Caco-2 (cell line): ENCODE data around the gene CXCL12. TPM values are rescaled to one million over a fixed set of nuclear protein-coding genes. Genes with fewer than 3 reads are reported as not detected.

Source experiments
- BruUV-seq: library from RNA; stranded (reverse); fragments of 400-500 nt; replicated peaks from 2 replicates; lab custom pipeline; 2021; lab: Mats Ljungman, UMichigan
- CTCF ChIA-PET: fragments of 300-600 bp; sonication (Branson Sonifier 250); formaldehyde crosslinking; loops from one replicate; lab custom pipeline; 2022; ENCODE audit warnings: antibody characterized with exemption; lab: Charles Lee
- POLR2A ChIA-PET: fragments of 300-600 bp; sonication (Branson Sonifier 250); formaldehyde crosslinking; loops from one replicate; lab custom pipeline; 2022; ENCODE audit warnings: antibody characterized with exemption; lab: Charles Lee
- DNase-seq, 2 experiments: peaks; one replicate each; pipeline versions ENCODE4 v3.0.0 to v3.0.0-alpha.2; 2020 to 2022
- H3K27me3 ChIP-seq: replicated peaks from 2 replicates; pipeline ENCODE4 v1.6.0; 2011; ENCODE audit warnings: low read length; ENCODE audit not compliant: control insufficient read depth, insufficient read depth
- H3K36me3 ChIP-seq: 2 replicates; pipeline ENCODE4 v1.5.1; 2011; ENCODE audit warnings: low read length; ENCODE audit not compliant: control insufficient read depth, insufficient read depth
- H3K4me1 ChIP-seq: fragments of 250-450 bp; sonication (Bioruptor Pico); 2 replicates; pipeline ENCODE4 v1.5.1; 2020; ENCODE audit warnings: mild to moderate bottlenecking
- H3K4me3 ChIP-seq: 2 replicates; pipeline ENCODE4 v1.5.1; 2011; ENCODE audit warnings: low read depth, mild to moderate bottlenecking, control low read depth, low read length
- H3K9me3 ChIP-seq: fragments of 250-450 bp; sonication (Bioruptor Pico); 2 replicates; pipeline ENCODE4 v1.5.1; 2020; ENCODE audit warnings: mild to moderate bottlenecking, moderate library complexity
- H3K27ac Mint-ChIP-seq: one replicate; pipeline ENCODE4 v1.8.0; 2022; ENCODE audit warnings: mixed read lengths; ENCODE audit not compliant: unreplicated experiment
- H3K27me3 Mint-ChIP-seq: one replicate; pipeline ENCODE4 v1.8.0; 2022; ENCODE audit warnings: mixed read lengths; ENCODE audit not compliant: insufficient read depth, unreplicated experiment
- H3K36me3 Mint-ChIP-seq: one replicate; pipeline ENCODE4 v1.8.0; 2022; ENCODE audit warnings: mild to moderate bottlenecking, mixed read lengths; ENCODE audit not compliant: insufficient read depth, unreplicated experiment
- H3K4me1 Mint-ChIP-seq: one replicate; pipeline ENCODE4 v1.8.0; 2022; ENCODE audit warnings: low read depth, mixed read lengths; ENCODE audit not compliant: unreplicated experiment
- H3K4me3 Mint-ChIP-seq: one replicate; pipeline ENCODE4 v1.8.0; 2022; ENCODE audit warnings: mild to moderate bottlenecking, moderate library complexity, mixed read lengths; ENCODE audit not compliant: unreplicated experiment
- H3K9me3 Mint-ChIP-seq: one replicate; pipeline ENCODE4 v1.8.0; 2022; ENCODE audit warnings: mixed read lengths; ENCODE audit not compliant: unreplicated experiment
- intact Hi-C: fragments of 100-400 bp; cut with micrococcal nuclease; formaldehyde crosslinking; loops from one replicate; pipeline ENCODE4 v1.10.0; 2022; ENCODE audit not compliant: unreplicated experiment
- total RNA-seq: library from RNA; stranded (reverse); gene quantifications from 2 replicates; pipeline ENCODE4 v1.2.3, GENCODE V29; 2022
- TF ChIP-seq, protein P1 (sequence below), 2 experiments: fragments of 200-600 bp in 1 of 2; IDR thresholded peaks; 1 replicate in 1 of 2; 2 replicates in 1 of 2; pipeline versions ENCODE4 v1.5.1 to v1.8.0; 2011 to 2022; ENCODE audit warnings: antibody characterized with exemption in 1 of 2, control low read depth in 1 of 2, inconsistent platforms in 1 of 2, low read depth in 1 of 2, low read length in 1 of 2, mild to moderate bottlenecking in 1 of 2, moderate library complexity in 1 of 2; ENCODE audit not compliant: insufficient read depth in 1 of 2, severe bottlenecking in 1 of 2, unreplicated experiment in 1 of 2

CXCL12 gene
- total RNA-seq, 1 experiment from 2014 or later = 0.27 TPM

GRCh38 chr10:44392420-44392819 is 7.5 kb upstream of the CXCL12 start:
- Mint-ChIP-seq H3K27me3 (peaks cover 17% of the 10 kb centered on the region), H3K36me3 (no peaks in the 10 kb centered on the region), H3K4me1 (no peaks in the 10 kb centered on the region), H3K4me3 (no peak overlapping the region), H3K9me3 (no peaks in the 10 kb centered on the region), H3K27ac (no peak overlapping the region)
- no peaks in the 10 kb centered on the region for H3K9me3 ChIP-seq
- TF ChIP-seq, protein P1, sequence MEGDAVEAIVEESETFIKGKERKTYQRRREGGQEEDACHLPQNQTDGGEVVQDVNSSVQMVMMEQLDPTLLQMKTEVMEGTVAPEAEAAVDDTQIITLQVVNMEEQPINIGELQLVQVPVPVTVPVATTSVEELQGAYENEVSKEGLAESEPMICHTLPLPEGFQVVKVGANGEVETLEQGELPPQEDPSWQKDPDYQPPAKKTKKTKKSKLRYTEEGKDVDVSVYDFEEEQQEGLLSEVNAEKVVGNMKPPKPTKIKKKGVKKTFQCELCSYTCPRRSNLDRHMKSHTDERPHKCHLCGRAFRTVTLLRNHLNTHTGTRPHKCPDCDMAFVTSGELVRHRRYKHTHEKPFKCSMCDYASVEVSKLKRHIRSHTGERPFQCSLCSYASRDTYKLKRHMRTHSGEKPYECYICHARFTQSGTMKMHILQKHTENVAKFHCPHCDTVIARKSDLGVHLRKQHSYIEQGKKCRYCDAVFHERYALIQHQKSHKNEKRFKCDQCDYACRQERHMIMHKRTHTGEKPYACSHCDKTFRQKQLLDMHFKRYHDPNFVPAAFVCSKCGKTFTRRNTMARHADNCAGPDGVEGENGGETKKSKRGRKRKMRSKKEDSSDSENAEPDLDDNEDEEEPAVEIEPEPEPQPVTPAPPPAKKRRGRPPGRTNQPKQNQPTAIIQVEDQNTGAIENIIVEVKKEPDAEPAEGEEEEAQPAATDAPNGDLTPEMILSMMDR (IDR thresholded peaks at IDR 0.05; ENCODE audit: insufficient read depth in 1 of 2, low read depth in 1 of 2, low read length in 1 of 2, severe bottlenecking in 1 of 2, unreplicated experiment in 1 of 2) = no peak
- no TSS peak for BruUV-seq
- H3K36me3 ChIP-seq = no peaks in the 10 kb centered on the region
- no peak overlapping the region for H3K4me3 ChIP-seq
- 0 out of 2 replicates have a peak, but pooled peaks cover 7% of the 10 kb centered on the region for H3K4me1 ChIP-seq
- intact Hi-C loops = loop anchor here (10.0 kb wide), 1 partner anchor 192 kb away; no protein-coding TSS in a partner anchor
- DNase-seq = no peak
- ChIA-PET POLR2A (no interaction called here), CTCF (interaction anchor here (0.6 kb wide), 1 partner anchor 471 kb away, joined by 3 read pairs; no protein-coding TSS in a partner anchor)
- no peaks in the 10 kb centered on the region for H3K27me3 ChIP-seq

GRCh38 chr10:44391981-44392380 is 7.1 kb upstream of the CXCL12 start:
- no TSS peak for BruUV-seq
- Histone ChIP-seq H3K36me3 (no peaks in the 10 kb centered on the region), H3K9me3 (no peaks in the 10 kb centered on the region), H3K4me1 (0 out of 2 replicates have a peak, but pooled peaks cover 7% of the 10 kb centered on the region), H3K4me3 (no peak overlapping the region), H3K27me3 (no peaks in the 10 kb centered on the region)
- Mint-ChIP-seq H3K4me1 (no peaks in the 10 kb centered on the region), H3K27ac (no peak overlapping the region), H3K4me3 (no peak overlapping the region), H3K36me3 (no peaks in the 10 kb centered on the region), H3K9me3 (no peaks in the 10 kb centered on the region), H3K27me3 (peaks cover 18% of the 10 kb centered on the region)
- ChIA-PET POLR2A (no interaction called here), CTCF (no interaction called here)
- intact Hi-C loops = loop anchor here (10.0 kb wide), 1 partner anchor 193 kb away; no protein-coding TSS in a partner anchor
- DNase-seq = no peak
- TF ChIP-seq, protein P1 (IDR thresholded peaks at IDR 0.05; ENCODE audit: insufficient read depth in 1 of 2, low read depth in 1 of 2, low read length in 1 of 2, severe bottlenecking in 1 of 2, unreplicated experiment in 1 of 2) = no peak

- intact Hi-C loops = loop anchor here (10.0 kb wide), 1 partner anchor 194 kb away; no protein-coding TSS in a partner anchor
- Mint-ChIP-seq H3K4me3 (no peak overlapping the region), H3K4me1 (no peaks in the 10 kb centered on the region), H3K27ac (no peak overlapping the region), H3K36me3 (no peaks in the 10 kb centered on the region), H3K9me3 (no peaks in the 10 kb centered on the region), H3K27me3 (peaks cover 16% of the 10 kb centered on the region)
- Histone ChIP-seq H3K4me3 (no peak overlapping the region), H3K4me1 (0 out of 2 replicates have a peak, but pooled peaks cover 7% of the 10 kb centered on the region), H3K36me3 (no peaks in the 10 kb centered on the region), H3K27me3 (no peaks in the 10 kb centered on the region), H3K9me3 (no peaks in the 10 kb centered on the region)
- TF ChIP-seq, protein P1 (IDR thresholded peaks at IDR 0.05; ENCODE audit: insufficient read depth in 1 of 2, low read depth in 1 of 2, low read length in 1 of 2, severe bottlenecking in 1 of 2, unreplicated experiment in 1 of 2) = no peak
- peak in 1 of 2 experiments; percentile 33 for DNase-seq
- ChIA-PET CTCF (no interaction called here), POLR2A (no interaction called here)
- no TSS peak for BruUV-seq
Observed at GRCh38 chr10:44390585-44391072, 5.7 kb upstream of the CXCL12 start.
